K562 (cell line): ENCODE measurements around the gene KCNK6. TPM values are rescaled to one million over a fixed set of nuclear protein-coding genes. Genes with fewer than 3 reads are reported as not detected.

Experiments
- CAMTA2 ChIP-seq: fragments of 250-450 bp; sonication (Bioruptor Pico); conservative IDR thresholded peaks from 2 replicates; pipeline ENCODE4 v1.5.1; 2022
- CBX2 ChIP-seq: fragments of 200-600 bp; sonication (generic); IDR thresholded peaks from one replicate; pipeline ENCODE4 v1.6.1; 2012; ENCODE audit warnings: mild to moderate bottlenecking, low read length, inconsistent platforms; ENCODE audit not compliant: insufficient read depth, poor library complexity, severe bottlenecking
- CHCHD3 ChIP-seq: fragments of 250-450 bp; sonication (Bioruptor Pico); IDR thresholded peaks from 2 replicates; pipeline ENCODE4 v2.1.2; 2022; ENCODE audit warnings: mild to moderate bottlenecking
- E2F1 ChIP-seq: sonication (generic); formaldehyde crosslinking; IDR thresholded peaks from 2 replicates; pipeline ENCODE4 v1.8.1; 2023; ENCODE audit warnings: mild to moderate bottlenecking, missing genetic modification reagents, moderate library complexity
- ELF2 ChIP-seq: fragments of 250-450 bp; sonication (Bioruptor Pico); IDR thresholded peaks from 2 replicates; pipeline ENCODE4 v1.5.0; 2021; ENCODE audit warnings: mild to moderate bottlenecking
- ERF ChIP-seq: fragments of 450-650 bp; formaldehyde crosslinking; IDR thresholded peaks from 2 replicates; pipeline ENCODE4 v1.4.0; 2020; ENCODE audit warnings: mild to moderate bottlenecking, mixed read lengths
- ILF3 ChIP-seq: fragments of 450-650 bp; IDR thresholded peaks from 2 replicates; pipeline ENCODE4 v1.6.1; 2018; ENCODE audit warnings: antibody characterized with exemption, mild to moderate bottlenecking, moderate library complexity, borderline replicate concordance
- MAFK ChIP-seq: IDR thresholded peaks from 2 replicates; pipeline ENCODE4 v1.6.1; 2011; ENCODE audit warnings: low read length, improper control_type of control experiment
- MNT ChIP-seq, 2 experiments: fragments of 450-650 bp; conservative IDR thresholded peaks; 2 replicates each; pipeline ENCODE4 v1.6.1; 2017; ENCODE audit warnings: mild to moderate bottlenecking in 2 of 2, moderate library complexity in 2 of 2
- POLR2AphosphoS5 ChIP-seq: IDR thresholded peaks from 2 replicates; pipeline ENCODE4 v1.6.1; 2011; ENCODE audit warnings: mild to moderate bottlenecking, low read depth, low read length, moderate library complexity; ENCODE audit not compliant: control insufficient read depth, insufficient read depth
- RNF219 ChIP-seq: fragments of 250-450 bp; sonication (Bioruptor Pico); IDR thresholded peaks from 2 replicates; pipeline ENCODE4 v1.5.0; 2022; ENCODE audit warnings: mild to moderate bottlenecking
- TEAD2 ChIP-seq: fragments of 450-650 bp; IDR thresholded peaks from 2 replicates; pipeline ENCODE4 v1.6.1; 2016; ENCODE audit warnings: missing genetic modification characterization, control low read depth, missing compliant biosample characterization
- TSHZ1 ChIP-seq: fragments of 250-450 bp; sonication (Bioruptor Pico); IDR thresholded peaks from 2 replicates; pipeline ENCODE4 v1.4.0; 2020; ENCODE audit warnings: mild to moderate bottlenecking, moderate library complexity
- ZBTB8A ChIP-seq: fragments of 450-650 bp; IDR thresholded peaks from 2 replicates; pipeline ENCODE4 v1.6.1; 2018; ENCODE audit warnings: mild to moderate bottlenecking, moderate library complexity; ENCODE audit not compliant: partially characterized antibody
- ZNF23 ChIP-seq: fragments of 250-450 bp; sonication (Bioruptor Pico); IDR thresholded peaks from 2 replicates; pipeline ENCODE4 v1.4.0; 2020; ENCODE audit warnings: mild to moderate bottlenecking
- ZNF655 ChIP-seq: fragments of 250-450 bp; sonication (Bioruptor Pico); IDR thresholded peaks from 2 replicates; pipeline ENCODE4 v1.5.0; 2021
- ZNF707 ChIP-seq: fragments of 250-450 bp; sonication (Bioruptor Pico); conservative IDR thresholded peaks from 2 replicates; pipeline ENCODE4 v1.8.0; 2022; ENCODE audit warnings: inconsistent platforms, mild to moderate bottlenecking, moderate library complexity
- polyA plus RNA-seq, 8 experiments: library from polyadenylated mRNA; depleted of rRNA in 4 of 8; stranded (reverse) in 5 of 8; unstranded in 3 of 8; fragments of >200 nt; fragmentation: Nextera tagmentation in 2 of 8; fragmentation: Illumina TruSeq in 1 of 8; extraction: Ambion mirVana in 2 of 8; extraction: Trizol in 1 of 8; gene quantifications; 2 replicates each; pipeline versions ENCODE4 v1.2.1 to v1.2.3, GENCODE V29; 2011 to 2014; ENCODE audit warnings: inconsistent platforms in 1 of 8, missing spikeins in 1 of 8
- total RNA-seq, 7 experiments: library from RNA; depleted of rRNA in 6 of 7; stranded (reverse); fragments of >200 nt in 6 of 7; fragmentation: Illumina TruSeq in 2 of 7; extraction: Trizol in 2 of 7; gene quantifications; 2 replicates each; pipeline versions ENCODE4 v1.2.1 to v1.2.3, GENCODE V29; 2011 to 2021; ENCODE audit warnings: low replicate concordance in 1 of 7

KCNK6 gene
- total and polyA plus RNA-seq, 9 of the 15 experiments (the other 6 are each of a cell fraction or from before 2014, with no cell fraction given), result 0.05 to 0.42 (median 0.15) TPM

GRCh38 chr19:38315657-38316476, 3.8 kb upstream of the KCNK6 start, which contains the start of gene YIF1B (continued):
- TF ChIP-seq E2F1 (CRISPR knock-in tag) (no peak), CAMTA2 (no peak), POLR2AphosphoS5 (0 out of 2 replicates have a peak, but pooled peaks have one; percentile 34), RNF219 (no peak), ZNF23 (CRISPR knock-in tag) (no peak), ZNF655 (no peak), ZNF707 (no peak), TSHZ1 (CRISPR knock-in tag) (no peak), ERF (no peak), CBX2 (no peak), TEAD2 (tag) (no peak), ILF3 (no peak; the same call in 1 of the 2 replicates), MNT (conservative IDR thresholded peaks at IDR 0.05) (peak in 1 of 2 experiments; percentile 35; a peak in 3 of 4 replicates), ZBTB8A (no peak), MAFK (no peak), CHCHD3 (CRISPR knock-in tag) (no peak), ELF2 (CRISPR knock-in tag) (no peak)
